Activated effector memory CD4-positive, alpha-beta T cell treated with anti-CD3 and anti-CD28 coated beads, Interleukin-2, amount 50 U/mL, for 16 hours (primary cell): ENCODE data around the gene SRCIN1.
"Not testable (repeated sequence)": the region's sequence is repeated elsewhere in the genome, so short reads cannot be mapped to it uniquely, and the experiment has no call there.

Experiments
- DNase-seq: peaks from one replicate; pipeline ENCODE4 v3.0.0-alpha.2; 2020

SRCIN1 gene

GRCh38 chr17:38542286-38542685 is 63.5 kb downstream of the SRCIN1 start:
- DNase-seq: no peak

- no peak for DNase-seq
These were observed 64.5 kb downstream of the SRCIN1 start for GRCh38 chr17:38541281-38541680.

- DNase-seq: no peak
These were observed 65.2 kb downstream of the SRCIN1 start for GRCh38 chr17:38540514-38541045.

- DNase-seq: no peak
These were observed 66.4 kb downstream of the SRCIN1 start for GRCh38 chr17:38539386-38539785.

GRCh38 chr17:38538906-38539305 is 66.8 kb downstream of the SRCIN1 start:
- DNase-seq: no peak

GRCh38 chr17:38536661-38537060 is 69.1 kb downstream of the SRCIN1 start:
- DNase-seq: no peak

GRCh38 chr17:38535886-38536285 is 69.9 kb downstream of the SRCIN1 start:
- DNase-seq: no peak

- DNase-seq: no peak
These were observed 71.3 kb downstream of the SRCIN1 start for GRCh38 chr17:38534498-38534885.

GRCh38 chr17:38533866-38534497 is 71.8 kb downstream of the SRCIN1 start:
- DNase-seq: no peak

GRCh38 chr17:38533241-38533640 is 72.5 kb downstream of the SRCIN1 start:
- DNase-seq: no peak

- no peak for DNase-seq
These were observed 73.3 kb downstream of the SRCIN1 start for GRCh38 chr17:38532451-38532850.

GRCh38 chr17:38531761-38532160 is 74.0 kb downstream of the SRCIN1 start:
- DNase-seq: not testable (repeated sequence)

GRCh38 chr17:38530856-38531255 is 74.9 kb downstream of the SRCIN1 start:
- not testable (repeated sequence) for DNase-seq

- DNase-seq: not testable (repeated sequence)
These were observed 77.6 kb downstream of the SRCIN1 start for GRCh38 chr17:38528141-38528540.

GRCh38 chr17:38526526-38526925 is 79.2 kb downstream of the SRCIN1 start:
- not testable (repeated sequence) for DNase-seq

- DNase-seq: peak; percentile 41
These were observed 93.2 kb downstream of the SRCIN1 start for GRCh38 chr17:38512473-38513058.

GRCh38 chr17:38511150-38512108 is 94.3 kb downstream of the SRCIN1 start:
- DNase-seq: no peak

- DNase-seq: no peak
These were observed 95.2 kb downstream of the SRCIN1 start for GRCh38 chr17:38510421-38511149.

- DNase-seq: no peak
These were observed 95.9 kb downstream of the SRCIN1 start for GRCh38 chr17:38509772-38510420.

GRCh38 chr17:38508954-38509771 is 96.6 kb downstream of the SRCIN1 start:
- DNase-seq: peak; percentile 89

GRCh38 chr17:38508570-38508950 is 97.2 kb downstream of the SRCIN1 start:
- no peak for DNase-seq
